ENCODE data around the gene RABL3.
A peak's percentile ranks its signal among the peaks of the same experiment; 100 is the strongest.
"Not testable (repeated sequence)": the region's sequence is repeated elsewhere in the genome, so short reads cannot be mapped to it uniquely, and the experiment has no call there.

RABL3 gene

DNA sequence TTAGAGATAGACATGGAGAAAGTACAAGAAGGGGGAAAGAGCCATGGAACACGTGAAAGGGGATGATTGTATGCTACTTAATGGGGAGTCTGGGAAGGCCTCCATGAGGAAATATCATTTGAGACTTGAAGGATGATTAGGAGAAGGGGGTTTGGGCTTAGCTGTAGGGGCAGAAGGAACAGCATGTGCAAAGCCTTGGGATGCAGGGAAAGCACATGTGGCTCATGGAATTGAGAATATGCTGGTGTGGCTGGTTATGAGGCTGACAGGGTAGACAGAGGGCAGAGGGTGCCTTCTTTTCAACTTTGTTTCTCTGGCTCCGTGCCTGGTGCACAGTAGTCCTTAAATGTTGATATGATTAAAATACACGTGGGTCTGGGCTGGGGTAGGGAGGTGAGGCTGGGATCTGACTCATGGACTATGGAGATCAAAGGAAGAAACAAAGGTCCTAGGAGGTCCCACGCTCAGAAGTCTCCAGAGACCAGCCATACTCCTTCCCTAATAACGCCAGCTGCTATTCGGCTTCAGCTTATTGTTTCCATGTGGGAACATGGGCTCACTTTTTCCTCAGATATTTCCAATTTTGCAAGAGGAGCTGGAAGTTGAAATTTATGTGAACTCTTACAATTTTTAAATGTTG, 1.4 kb upstream of the RABL3 start:
- peak; percentile 27 for DNase-seq (ENCODE audit: low spot score)

DNA sequence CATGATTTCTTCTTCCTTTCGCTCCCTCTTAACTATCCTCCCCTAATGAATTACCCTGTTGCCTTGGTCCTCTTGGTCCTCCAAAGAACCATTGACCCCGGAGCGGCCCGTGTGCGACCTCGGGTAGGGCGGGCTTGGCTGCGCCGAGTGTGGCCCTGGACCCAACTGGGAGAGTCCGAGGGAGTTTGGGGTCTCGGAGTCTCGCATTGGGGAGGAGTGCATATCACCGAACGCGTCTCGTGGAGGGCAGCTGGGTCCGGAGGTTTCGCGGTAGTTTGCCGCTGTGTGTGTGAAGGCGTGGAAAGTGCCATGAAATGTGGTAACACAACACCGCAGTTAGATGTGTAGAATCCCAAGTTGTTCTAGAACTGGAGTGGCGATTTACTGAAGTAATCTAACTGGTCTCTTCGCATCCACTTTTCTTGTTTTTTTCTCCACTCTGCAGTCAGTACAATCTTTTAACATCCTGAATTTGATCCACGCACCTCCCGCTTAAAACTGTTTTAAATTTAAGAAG, 591 bp upstream of the RABL3 start:
- DNase-seq (ENCODE audit: low spot score) = no peak

DNA sequence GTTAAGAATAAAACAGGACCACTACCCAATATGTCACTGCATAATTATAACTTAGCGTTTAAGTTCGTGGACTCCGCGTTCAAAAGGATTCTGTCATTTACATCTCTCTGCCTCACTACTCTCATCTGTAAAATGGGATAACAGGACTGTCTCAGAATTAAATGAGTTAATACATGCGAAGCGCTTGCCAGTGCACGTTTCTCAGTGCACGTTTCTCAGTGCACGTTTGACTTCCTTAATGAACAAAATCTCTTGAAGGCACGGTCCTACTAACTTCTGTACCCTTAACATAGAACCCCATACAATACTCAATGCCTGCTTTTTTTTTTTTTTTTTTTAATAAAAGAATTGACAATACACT, 499 bp downstream of the RABL3 start:
- DNase-seq (ENCODE audit: low spot score) = no peak

DNA sequence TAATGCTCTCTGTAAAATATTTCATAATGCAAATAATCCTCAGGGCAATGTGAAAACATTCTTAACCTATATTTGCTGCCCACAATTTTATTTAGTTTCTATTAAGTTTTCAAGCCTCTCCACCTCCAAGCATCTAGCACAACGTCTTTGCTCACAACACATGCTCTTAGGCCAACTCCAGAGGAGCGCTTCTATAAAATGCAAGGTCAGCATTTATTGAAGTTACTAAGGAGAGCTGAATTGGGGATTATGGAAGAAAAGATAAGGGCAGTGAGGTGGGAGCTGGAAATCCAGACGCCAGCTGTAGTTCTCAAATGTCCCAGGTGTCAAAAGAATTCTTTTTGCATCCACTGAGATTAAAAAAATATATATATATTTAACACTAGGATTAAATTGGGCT, 996 bp downstream of the RABL3 start:
- DNase-seq (ENCODE audit: low spot score) = no peak

DNA sequence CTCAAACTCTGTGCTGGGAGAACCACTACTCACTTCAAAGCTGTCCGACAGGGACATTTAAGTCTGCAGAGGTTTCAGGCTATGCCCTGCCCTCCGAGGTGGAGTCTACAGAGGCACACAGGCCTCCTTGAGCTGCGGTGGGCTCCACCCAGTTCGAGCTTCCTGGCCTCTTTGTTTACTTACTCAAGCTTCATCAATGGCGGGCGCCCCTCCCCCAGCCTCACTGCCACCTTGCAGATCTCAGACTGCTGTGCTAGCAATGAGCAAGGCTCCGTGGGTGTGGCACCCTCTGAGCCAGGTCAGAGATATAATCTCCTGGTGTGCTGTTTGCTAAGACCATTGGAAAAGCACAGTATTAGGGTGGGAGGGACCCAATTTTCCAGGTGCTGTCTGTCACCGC, 4.3 kb downstream of the RABL3 start:
- DNase-seq (ENCODE audit: low spot score) = not testable (repeated sequence)

DNA sequence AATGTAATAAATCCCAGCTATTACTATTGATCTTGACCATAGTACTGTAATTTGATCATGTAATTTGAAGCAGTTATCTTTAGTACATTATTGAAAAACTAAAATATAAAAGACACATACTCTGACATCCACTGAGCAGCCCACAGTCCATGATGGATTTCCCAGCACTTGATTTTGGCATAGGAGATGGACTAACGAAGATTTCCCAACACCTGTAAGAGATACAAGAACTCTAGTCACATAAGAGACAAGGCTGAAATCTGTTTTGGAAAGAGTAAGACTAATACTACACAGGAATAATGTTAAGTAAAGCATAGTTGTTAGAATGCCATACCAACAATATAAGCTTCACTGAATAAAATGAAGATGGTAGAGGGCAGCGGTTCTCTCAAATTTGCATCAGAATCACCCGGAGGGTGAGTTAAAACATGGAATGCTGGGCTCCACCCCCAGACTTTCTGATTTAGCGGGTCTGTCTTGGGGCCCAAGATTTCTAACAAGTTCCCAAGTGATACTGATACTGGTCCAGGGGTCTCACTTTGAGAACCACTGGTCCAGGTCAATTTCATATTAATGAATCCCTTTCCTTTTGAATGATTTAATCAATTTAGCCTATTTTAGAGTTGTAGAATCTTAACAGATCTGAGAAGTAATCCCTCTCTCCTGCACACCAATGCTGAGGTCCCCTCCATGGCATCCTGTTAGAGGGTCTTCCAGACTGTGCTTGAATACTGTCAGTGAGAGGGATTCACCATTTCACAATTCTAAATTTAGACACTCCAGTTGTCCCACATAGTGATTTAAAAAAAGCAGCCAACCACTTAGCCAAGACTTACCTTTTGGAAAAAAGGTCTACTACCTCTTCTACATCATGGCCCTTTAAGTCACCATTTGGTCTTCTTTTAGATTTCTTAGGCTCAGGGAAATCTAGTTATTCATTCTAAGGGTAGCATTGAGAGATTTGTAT, 11.5 kb downstream of the RABL3 start:
- no peak for DNase-seq (ENCODE audit: low spot score)

DNA sequence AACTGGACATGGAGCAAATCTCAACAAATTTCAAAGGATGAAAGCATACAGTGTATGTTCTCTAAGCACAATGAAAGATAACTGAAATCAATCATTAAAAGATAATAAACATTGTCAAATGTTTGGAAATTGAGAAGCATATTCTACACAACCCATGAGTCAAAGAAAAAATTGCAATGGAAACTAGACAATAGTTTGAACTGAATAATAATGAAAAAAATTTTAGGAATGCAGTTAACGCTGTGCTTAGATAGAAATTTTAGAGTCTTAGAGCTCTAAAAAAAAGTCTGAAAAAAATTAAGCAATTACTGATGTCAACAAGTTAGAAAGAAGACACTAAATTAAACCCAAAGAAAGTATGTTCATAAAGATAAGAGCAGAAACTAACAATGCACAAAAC, 15.5 kb downstream of the RABL3 start:
- no peak for DNase-seq (ENCODE audit: low spot score)

DNA sequence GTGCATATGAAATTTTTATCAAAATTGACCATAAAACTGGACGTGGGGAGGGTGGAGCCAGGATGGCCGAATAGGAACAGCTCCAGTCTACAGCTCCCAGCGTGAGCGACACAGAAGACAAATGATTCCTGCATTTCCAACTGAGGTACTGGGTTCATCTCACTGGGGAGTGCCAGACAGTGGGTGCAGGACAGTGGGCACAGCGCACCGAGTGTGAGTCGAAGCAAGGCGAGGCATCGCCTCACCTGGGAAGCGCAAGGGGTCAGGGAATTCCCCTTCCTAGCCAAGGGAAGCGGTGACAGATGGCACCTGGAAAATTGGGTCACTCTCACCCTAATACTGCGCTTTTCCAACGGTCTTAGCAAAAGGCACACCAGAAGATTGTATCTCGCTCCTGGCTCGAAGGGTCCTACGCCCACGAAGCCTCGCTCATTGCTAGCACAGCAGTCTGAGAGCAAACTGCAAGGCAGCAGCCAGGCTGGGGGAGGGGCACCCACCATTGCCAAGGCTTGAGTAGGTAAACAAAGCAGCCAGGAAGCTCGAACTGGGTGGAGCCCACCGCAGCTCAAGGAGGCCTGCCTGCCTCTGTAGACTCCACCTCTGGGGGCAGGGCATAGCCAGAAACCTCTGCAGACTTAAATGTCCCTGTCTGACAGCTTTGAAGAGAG, 23.0 kb downstream of the RABL3 start:
- not testable (repeated sequence) for DNase-seq (ENCODE audit: low spot score)

DNA sequence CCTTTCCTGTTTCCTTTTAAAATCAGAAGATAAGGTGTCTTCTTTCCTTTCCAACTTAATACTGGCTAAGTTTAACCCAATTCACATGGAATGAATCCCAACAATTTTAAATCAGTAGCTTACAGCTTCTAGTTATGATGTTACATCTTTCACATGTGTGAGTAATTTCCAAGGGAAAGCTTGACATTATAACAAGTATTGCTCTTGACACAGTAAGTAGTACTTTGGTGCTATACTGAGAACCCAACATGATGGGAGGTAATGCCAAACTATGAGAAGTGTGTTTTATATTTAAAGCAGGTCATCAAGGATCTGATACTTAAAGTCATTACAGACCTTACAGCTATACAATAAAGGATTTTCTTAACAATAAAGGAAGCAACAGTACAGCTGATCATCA, 29.1 kb downstream of the RABL3 start:
- DNase-seq (ENCODE audit: low spot score) = no peak

DNA sequence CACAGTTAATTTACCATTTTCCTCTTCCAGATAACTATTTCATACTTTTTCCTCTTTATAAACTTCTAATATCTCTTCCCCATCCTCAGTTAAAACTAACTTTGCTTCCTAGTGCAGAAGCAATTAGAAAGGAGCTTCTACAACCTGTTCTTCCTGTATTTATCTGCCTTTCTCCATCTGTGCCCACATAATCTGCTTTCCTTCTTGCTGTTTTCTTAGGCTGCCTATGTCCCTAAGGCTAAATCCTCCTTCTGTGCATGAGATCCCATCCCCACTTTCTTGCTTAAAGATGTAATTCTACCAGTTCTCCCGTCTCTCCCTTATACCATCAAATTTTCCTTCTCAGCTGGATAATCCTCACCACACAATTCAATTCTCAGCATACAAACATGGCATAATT, 31.9 kb downstream of the RABL3 start:
- DNase-seq (ENCODE audit: low spot score) = peak; percentile 31

DNA sequence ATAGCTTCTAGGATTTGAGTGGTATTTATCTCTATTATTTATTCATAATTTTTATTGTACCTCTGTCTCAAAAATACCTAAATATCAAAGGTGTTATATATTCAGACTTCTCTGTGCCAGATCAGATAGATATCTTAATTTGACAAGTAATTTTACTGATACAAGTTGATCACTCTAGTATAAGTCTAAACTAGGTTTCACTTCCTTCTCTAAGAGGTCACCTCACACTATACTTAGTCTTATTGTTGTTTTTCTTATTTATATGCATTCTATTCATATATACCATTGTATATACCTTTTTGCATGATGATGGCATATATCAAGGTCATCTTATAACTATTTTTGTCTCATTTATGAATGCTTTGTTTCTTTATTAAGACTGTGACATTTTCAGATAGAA, 33.9 kb downstream of the RABL3 start:
- no peak for DNase-seq (ENCODE audit: low spot score)

DNA sequence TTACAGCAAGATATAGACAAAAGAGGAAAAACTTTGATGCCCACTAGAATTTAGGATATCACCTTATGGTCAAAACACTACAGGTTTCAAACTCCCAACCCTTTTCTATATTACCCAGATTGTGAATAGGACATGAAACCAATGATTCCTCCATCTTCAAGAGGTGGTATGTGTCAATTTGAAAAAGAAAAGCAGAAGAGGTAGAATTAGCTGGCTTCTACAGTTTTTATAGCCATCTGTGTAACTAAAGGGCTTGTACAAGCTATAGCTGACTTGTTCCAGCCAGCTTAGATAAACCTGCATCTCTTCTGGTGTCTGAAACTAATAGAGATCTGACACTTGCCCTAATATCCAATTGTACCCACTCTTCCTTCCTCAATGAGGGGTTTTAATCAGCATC, 35.4 kb downstream of the RABL3 start:
- no peak for DNase-seq (ENCODE audit: low spot score)

DNA sequence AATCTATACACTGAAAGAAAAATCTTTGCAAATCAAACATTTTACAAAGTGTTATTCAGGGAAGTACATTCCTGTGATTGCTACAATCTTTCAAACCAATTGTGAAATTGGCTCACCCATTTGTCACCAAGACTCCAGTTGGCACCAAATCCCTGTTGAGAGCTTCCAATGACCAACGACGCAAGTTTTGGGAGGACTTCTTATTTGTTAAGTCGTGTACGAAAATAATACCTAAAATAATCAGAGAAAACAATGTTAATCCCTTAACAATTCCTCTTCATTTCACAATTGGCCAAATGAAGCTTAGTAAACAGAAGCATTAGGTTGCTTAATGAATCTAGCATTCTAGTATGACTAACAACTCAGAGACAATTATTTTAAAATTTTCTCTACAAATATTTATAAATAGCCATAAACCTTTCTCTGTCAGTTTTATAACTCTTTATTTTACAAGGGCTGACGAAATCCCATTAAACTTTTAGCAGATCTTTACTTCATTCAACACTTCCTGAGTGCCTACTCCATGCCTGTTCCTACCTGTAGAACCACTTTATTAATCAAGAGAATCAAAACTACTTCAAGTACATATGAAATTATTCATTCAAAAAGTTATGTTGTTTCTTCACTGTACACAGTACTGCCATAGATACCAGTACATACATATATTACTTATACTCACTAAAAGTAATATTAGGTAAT, 36.3 kb downstream of the RABL3 start:
- no peak for DNase-seq (ENCODE audit: low spot score)

DNA sequence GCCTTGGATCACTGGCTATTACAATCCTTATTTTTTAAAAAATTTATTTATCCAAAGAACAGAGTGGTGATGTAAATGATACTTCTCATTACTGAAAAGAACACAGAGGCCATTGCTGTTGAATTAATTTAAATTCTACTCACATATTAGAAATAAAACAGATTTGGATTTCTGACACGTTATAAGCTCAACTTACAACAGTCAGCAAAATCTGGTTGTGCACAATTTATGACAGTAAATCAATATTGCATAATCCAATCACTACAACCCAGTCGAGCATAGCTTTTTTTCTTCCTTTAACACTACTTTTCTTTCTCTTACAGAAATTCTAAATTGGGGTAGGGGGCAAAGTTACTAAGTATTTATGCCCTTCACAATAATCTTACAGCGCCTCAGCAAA, 43.0 kb downstream of the RABL3 start:
- DNase-seq (ENCODE audit: low spot score) = no peak

DNA sequence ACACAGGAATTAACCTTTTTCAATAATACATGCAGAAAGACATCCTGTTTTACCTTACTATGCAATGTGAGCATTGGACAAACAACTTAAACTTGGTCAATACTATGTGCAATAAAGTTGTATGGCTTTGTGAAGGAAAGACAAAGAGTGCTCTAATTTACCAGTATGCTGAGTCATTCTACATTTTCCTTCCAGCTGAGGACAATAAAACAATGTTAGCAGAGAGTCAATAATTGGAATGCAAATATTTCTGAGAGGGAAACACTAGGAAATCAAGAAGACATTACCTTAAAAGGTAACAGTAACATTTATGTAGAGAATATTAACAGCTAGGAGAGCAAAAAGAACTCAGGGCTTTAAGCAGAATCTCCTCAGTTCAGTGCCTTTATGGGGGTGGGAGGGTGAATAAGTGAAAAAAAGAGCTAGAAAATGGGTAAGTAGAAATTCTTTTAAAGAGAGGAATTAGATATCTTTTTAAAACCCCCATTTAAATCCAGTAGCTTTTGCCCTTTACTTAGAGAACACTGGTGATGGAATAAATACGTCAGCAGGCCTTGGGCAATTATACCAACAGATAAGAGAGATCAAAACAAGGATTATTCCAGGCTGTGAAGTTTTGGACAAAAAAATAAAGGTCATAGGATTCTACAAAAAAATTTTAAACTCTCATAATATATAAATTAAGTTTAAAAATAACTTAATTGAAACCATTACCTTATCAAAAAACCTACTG, 48.7 kb downstream of the RABL3 start:
- no peak for DNase-seq (ENCODE audit: low spot score)

DNA sequence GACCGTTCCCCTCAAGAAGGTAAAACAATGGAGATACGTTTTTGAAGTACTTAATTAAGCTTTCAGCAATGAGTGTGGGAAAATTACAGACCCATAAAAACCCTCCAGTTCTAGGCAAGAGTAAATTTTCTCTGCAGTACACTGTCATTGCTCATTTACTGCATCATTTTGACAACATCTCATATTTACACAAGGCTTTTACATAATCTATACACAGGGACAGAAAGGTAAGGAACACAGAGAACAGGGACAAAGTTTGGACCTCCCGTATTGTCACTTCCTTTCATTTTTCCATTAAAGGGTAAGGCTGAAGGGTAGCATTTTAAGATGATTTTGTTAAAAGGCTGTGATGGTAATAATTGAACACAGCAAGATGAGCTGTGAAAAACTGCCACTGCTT, 52.9 kb downstream of the RABL3 start:
- DNase-seq (ENCODE audit: low spot score) = no peak

DNA sequence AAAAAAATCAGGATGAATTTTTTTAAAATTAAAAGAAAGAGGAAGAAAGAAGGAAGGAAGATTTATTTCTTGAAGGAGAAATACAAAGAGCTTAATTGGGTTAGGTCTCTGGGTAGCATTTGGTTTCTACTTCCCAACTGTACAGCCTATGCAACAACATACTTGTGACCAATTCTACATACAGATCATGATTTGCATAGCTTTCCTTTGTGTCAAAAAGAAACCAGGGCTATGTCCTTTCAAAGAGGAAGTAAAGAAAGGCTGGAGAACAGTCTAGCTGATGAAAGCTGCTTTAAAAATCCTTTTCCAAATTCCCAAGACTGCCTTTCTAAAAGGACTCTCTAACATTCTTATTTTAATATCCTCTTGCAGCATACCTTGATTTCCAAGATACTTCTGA, 54.2 kb downstream of the RABL3 start:
- DNase-seq (ENCODE audit: low spot score) = no peak

DNA sequence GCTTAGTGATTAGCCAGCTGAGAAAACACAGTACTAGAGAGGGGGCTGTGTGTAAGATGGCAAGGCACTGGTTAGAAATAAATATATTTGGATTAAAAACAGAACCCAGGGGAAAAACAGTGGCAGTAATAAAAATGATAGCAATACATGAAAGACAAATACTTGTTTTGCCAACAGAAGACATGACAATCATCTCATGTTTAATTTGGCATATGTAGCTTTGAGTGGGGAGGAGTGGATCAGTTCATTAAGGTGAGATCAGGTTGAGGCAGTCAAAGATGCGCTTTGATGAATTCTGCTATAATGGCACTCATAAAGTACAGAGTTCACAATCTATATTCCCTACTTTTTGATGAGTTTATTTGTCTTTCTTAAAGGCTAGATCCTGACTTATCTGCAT, 56.9 kb downstream of the RABL3 start:
- DNase-seq (ENCODE audit: low spot score) = no peak

DNA sequence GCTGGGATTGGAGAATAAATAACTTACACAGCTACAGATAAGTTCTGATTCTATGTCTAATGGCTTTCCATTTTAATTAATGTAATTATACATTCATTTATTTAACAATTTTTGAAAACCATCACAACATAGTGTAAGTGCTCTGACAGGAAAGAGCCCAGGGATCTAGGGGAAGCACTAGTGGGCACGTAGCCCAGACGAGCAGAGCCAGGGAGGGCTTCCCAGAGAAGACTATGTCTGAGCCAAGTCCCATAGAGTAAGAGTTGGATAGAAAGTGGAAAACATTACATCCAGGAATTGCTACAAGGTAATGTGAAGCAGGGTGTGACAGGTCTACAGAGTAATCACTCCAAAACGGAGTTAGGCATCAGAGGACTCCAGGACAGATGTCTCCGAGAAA, 57.4 kb downstream of the RABL3 start:
- no peak for DNase-seq (ENCODE audit: low spot score)

DNA sequence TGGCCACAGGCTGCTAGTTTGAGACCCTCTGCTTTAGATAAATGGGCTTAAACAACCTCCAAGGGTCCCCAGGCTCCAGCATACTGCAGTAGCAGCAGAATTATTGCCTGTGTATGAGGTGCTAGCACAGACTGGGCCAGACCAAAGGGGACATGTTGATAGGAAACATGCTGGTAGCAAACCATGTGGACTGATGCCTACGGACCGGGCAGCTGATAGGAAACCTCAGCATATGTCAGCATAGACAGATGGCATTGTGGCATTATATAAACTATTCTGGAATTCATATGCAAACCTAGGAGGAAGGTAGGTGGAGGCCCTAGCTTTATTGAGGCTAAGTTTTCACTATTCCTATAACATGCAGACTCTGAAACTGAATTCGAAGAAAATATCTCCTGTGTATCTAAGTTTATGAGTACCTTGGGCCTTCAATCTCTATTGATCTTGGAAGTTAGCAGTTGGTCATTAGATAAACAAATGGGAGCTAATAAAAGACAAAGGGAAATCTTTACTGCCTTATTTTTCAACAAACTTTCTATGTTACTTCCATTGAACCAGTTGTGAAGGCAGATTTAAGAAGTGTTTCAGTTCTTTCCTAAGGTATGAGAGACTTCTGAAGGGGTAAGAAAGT, 58.5 kb downstream of the RABL3 start:
- DNase-seq (ENCODE audit: low spot score) = no peak

DNA sequence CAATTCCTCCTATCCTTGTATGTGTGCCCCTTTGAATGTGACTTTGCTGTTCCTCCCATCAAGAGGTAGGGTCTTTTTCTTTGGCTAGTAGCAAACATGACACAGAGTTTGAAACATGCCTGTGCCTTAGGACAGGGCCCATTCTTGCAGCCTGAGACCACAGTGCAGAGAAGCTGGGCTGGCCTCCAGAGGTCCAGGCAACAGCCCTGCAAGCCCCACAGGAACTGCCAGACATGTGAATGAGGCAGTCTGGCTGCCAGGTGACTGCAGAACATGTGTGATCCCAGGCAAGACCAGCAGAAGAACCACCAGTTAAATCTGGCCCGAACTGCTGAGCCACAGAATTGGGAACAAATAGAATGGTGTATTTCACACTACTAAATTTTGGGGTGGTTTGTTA, 59.1 kb downstream of the RABL3 start:
- DNase-seq (ENCODE audit: low spot score) = no peak
